GM23248 (cell line): ENCODE results near the gene TMEM131L.

ENCODE experiments used
- EZH2 ChIP-seq: fragments of 200-600 bp; sonication (generic); IDR thresholded peaks from 2 replicates; pipeline ENCODE4 v1.6.1; 2018; ENCODE audit warnings: antibody characterized with exemption, mild to moderate bottlenecking; ENCODE audit not compliant: insufficient read depth, poor library complexity, severe bottlenecking
- EZH2phosphoT487 ChIP-seq: fragments of 200-600 bp; sonication (generic); IDR thresholded peaks from 2 replicates; pipeline ENCODE4 v1.6.1; 2018; ENCODE audit warnings: antibody characterized with exemption, moderate library complexity, mild to moderate bottlenecking, low read depth; ENCODE audit not compliant: insufficient read depth

GRCh38 chr4:153512952-153513500 is 46.9 kb downstream of the TMEM131L start:
- no peak for TF ChIP-seq EZH2phosphoT487
- no peak for TF ChIP-seq EZH2
